ENCODE results near the gene SPEF2.
A peak's percentile ranks its signal among the peaks of the same experiment; 100 is the strongest.

SPEF2 gene

DNA sequence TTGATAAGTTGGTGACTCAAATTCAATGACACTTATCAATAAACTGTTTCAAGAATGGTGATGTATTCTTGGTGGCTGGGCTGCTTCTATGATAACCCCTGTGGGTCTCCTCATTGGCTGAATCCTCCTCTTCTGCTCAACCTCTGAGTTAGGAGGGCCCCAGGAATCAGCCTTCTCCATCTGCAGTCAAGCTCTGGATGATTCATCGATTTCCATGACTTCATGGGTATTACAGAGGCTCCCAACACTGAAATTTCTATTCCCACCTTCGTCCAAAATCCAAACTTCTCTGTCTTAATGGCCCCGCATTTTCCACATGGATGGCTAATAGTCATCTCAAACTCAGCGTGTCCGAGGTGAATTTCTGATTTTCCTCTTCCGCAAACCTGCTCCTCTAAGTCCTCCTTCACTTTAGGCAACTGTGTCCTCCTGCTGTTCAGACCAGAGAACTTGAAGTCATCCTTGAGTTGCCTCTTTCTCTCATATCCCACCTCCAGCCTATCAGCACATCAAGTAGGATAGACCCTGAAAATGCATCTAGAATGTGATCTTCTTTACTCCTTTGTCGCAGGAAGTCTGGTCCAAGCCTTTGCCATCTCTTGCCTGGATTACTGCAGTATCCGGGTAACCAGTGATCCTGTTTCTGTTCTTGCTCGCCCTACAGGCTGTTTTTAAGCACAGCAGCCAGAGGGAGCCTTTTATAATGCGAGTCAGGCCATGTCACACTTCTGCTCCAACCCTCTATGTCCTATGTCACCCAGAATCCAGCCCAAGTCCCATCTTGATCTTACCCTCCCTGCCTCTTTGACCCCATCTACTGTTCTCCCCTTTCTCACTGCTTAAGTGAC lies 197.7 kb downstream of the SPEF2 start:
- TF ChIP-seq, protein P1, sequence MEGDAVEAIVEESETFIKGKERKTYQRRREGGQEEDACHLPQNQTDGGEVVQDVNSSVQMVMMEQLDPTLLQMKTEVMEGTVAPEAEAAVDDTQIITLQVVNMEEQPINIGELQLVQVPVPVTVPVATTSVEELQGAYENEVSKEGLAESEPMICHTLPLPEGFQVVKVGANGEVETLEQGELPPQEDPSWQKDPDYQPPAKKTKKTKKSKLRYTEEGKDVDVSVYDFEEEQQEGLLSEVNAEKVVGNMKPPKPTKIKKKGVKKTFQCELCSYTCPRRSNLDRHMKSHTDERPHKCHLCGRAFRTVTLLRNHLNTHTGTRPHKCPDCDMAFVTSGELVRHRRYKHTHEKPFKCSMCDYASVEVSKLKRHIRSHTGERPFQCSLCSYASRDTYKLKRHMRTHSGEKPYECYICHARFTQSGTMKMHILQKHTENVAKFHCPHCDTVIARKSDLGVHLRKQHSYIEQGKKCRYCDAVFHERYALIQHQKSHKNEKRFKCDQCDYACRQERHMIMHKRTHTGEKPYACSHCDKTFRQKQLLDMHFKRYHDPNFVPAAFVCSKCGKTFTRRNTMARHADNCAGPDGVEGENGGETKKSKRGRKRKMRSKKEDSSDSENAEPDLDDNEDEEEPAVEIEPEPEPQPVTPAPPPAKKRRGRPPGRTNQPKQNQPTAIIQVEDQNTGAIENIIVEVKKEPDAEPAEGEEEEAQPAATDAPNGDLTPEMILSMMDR (IDR thresholded peaks at IDR 0.05; ENCODE audit: low read depth, low read length) = peak; percentile 45
- H3K4me3 ChIP-seq (ENCODE audit: low read depth, low read length) = no peak overlapping the region

DNA sequence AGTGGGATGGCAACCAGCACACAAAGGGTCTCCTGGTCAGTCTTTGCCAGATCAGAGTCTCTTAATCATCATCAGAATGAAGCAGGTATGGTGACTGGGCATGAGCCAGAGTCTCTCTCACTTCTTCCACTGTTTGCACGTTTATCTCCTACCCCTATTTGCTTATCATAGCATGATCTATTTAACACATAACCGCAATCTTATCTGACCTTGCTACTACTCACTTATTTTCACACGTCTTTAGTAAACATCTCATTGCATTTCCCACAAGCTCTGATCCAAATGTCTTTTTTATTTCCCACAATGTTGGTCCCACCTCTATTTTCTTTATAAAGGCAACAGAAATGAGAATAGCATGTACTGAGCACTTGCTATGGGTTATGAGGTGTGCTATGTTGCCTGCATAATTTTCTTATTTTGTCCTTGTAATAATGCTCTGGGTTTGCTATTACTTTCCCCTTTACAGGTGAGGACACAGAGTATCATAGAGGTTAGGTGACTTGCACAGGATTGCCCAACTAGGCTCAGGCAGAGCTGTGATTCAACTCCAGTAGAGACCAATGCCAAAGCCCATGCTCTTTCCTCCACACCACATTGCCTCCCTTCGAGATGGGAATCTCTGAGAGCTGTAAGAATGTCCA lies 199.3 kb downstream of the SPEF2 start:
- H3K4me3 ChIP-seq (ENCODE audit: low read depth, low read length) = no peak overlapping the region
- TF ChIP-seq, protein P1 (IDR thresholded peaks at IDR 0.05; ENCODE audit: low read depth, low read length) = no peak

DNA sequence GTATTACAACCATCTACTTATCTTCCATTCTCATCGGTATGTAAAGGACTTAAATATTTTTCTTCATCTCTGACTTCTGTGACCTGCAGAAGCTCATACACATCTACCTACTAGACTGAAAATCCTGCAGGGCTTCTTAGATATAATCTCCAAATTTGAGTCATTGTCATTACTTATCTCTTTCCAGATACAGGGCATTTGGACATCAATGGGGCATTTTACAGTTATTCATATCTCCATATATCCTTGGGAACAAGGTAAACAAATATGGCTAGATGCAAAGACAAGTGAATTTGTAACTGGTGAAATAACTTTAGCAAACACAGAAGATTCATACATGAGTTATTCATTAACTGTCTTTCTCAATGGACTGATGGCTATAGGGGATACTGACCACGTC lies 201.4 kb downstream of the SPEF2 start:
- TF ChIP-seq, protein P1 (IDR thresholded peaks at IDR 0.05; ENCODE audit: low read depth, low read length) = no peak

DNA sequence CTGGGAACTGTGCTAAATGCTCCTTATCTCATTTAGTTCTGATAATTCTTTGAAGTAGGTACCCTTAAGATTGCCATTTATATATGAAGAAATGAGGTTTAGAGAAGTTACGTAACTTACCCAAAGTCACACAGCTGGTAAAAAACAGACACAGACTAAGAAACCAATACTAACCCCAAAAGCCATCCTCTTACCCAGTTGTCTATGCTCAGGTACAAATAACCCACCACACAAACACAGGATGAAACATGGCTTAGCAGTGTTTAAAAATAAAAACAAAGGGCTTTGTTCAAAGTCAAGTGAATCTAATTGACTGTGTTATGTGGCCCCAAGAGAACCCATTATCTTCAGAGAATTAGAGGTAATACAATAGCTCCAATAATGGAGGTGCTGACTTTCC lies 202.0 kb downstream of the SPEF2 start:
- TF ChIP-seq, protein P1 (IDR thresholded peaks at IDR 0.05; ENCODE audit: low read depth, low read length) = no peak
- H3K4me3 ChIP-seq (ENCODE audit: low read depth, low read length) = no peak overlapping the region

More for the DNA sequence above, 201.4 kb downstream of the SPEF2 start:
- no peak overlapping the region for H3K4me3 ChIP-seq (ENCODE audit: low read depth, low read length)

DNA sequence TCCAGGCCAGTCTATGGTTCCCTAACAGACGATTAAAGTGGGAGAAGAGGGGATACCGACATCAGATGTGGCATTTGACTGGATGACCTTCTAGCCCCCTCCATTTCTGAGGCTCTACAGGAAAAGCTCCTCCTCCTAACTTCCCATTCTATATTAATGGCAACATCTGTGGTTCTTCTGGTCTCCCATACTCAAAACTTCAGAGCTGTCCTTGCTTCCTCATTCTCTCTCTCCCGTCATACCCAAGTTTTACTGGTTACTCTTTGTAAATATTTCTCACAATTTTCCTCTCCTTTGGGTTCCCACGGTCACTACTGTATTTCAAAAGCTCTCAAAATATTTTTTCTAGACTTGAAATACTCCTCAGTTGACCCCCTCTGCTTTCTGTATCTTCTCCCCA lies 203.1 kb downstream of the SPEF2 start:
- H3K4me3 ChIP-seq (ENCODE audit: low read depth, low read length) = no peak overlapping the region
- TF ChIP-seq, protein P1 (IDR thresholded peaks at IDR 0.05; ENCODE audit: low read depth, low read length) = no peak

DNA sequence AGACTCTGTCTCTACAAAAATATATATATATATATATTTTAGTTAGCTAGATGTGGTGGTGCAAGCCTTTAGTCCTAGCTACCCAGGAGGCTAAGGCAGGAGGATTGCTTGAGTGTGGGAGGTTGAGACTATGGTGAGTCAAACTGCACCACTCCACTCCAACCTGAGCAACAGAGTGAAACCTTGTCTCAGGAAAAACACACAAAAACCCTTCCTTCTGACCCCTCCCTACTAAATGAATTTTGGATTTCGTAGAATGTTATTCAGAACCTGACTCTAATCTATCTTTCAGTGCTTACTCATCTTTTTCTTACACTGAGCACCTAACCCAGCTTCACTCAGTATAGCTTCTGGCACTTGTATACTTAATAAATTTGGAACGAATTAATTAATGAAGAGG lies 203.8 kb downstream of the SPEF2 start:
- H3K4me3 ChIP-seq (ENCODE audit: low read depth, low read length) = no peak overlapping the region
- TF ChIP-seq, protein P1 (IDR thresholded peaks at IDR 0.05; ENCODE audit: low read depth, low read length) = no peak

DNA sequence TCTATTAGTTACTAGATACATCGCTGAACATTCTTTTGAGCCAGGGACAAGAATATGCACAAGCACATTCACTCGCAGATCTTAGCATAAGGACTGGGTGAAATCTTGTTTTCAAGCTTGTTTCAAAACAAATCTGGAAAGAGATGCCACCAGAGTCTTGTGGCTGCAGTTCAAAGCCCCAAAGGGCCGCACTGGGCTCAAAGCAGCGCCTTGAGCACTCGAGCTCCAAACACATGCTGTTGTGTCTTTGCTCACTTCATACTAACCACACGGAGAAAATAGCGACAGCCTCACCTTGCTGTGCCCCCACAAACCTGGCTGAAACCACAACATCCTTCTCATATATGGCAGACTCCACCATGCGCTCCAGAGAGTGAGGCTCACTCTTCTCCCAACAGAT lies 204.8 kb downstream of the SPEF2 start:
- TF ChIP-seq, protein P1 (IDR thresholded peaks at IDR 0.05; ENCODE audit: low read depth, low read length) = no peak
- no peak overlapping the region for H3K4me3 ChIP-seq (ENCODE audit: low read depth, low read length)
